GM12891 (cell line): ENCODE measurements around the gene PDCD4.

ENCODE experiments used
- POLR2A ChIP-seq: IDR thresholded peaks from 2 replicates; pipeline ENCODE4 v1.6.1; 2011; ENCODE audit warnings: low read depth, low read length, control low read depth
- POLR2AphosphoS5 ChIP-seq: IDR thresholded peaks from 2 replicates; pipeline ENCODE4 v1.6.1; 2011; ENCODE audit warnings: low read depth, low read length, control low read depth
- POU2F2 ChIP-seq: IDR thresholded peaks from 2 replicates; pipeline ENCODE4 v1.6.1; 2011; ENCODE audit warnings: low read depth, mild to moderate bottlenecking, control low read depth, low read length, moderate library complexity
- SPI1 ChIP-seq: IDR thresholded peaks from 2 replicates; pipeline ENCODE4 v1.6.1; 2011; ENCODE audit warnings: low read depth, low read length, control low read depth
- TAF1 ChIP-seq: IDR thresholded peaks from 2 replicates; pipeline ENCODE4 v1.6.1; 2011; ENCODE audit warnings: low read depth, low read length, control low read depth

- TF ChIP-seq POLR2A (no peak), POLR2AphosphoS5 (no peak), TAF1 (no peak), POU2F2 (no peak), SPI1 (no peak)
These were observed 25.7 kb upstream of the PDCD4 start for GRCh38 chr10:110845756-110846620.
